ENCODE results near the gene GPR142. TPM values are rescaled to one million over a fixed set of nuclear protein-coding genes. Genes with fewer than 3 reads are reported as not detected.

The GPR142 gene
- total and polyA plus RNA-seq, 4 donors: 0.05 to 0.08 TPM; not detected in 2

DNA sequence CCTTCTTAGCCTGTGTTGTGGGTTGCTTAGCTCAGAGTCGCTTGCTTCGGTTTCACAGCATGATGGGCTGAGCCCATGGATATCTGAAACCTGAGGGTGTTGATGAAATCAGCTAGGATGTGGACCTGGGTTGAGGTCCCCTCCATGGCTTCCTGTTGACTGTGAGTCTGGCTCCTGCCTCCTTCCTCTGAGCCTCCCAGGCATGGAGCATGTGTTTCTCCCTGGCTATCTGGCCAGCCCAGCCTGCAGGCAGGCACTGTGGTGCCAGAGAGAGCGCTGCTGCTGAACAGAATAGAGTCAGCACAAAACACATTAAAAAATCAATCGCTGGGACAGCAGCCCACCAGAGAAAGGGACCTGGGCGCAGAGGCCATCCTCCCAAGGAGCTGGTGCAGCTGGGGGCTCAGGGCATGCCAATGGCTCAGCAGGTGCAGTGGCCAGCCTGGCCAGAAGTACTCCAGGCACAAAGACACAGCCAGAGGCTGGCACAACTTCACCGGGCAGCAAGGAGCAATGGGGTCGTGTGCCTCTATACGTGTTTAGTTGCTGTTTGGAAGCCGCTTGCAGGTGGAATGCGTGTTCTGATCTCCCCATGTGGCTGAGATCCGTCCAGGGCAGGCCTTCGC lies 36.3 kb downstream of the GPR142 start:
- Histone ChIP-seq H3K27me3 (ENCODE audit: control insufficient read depth in 4 of 4, insufficient read depth in 4 of 4, low read length in 3 of 4) (no peaks in the 10 kb centered on the region), H3K27ac (ENCODE audit: low read depth in 1 of 2, low read length in 2 of 2) (no peak overlapping the region), H3K36me3 (ENCODE audit: control insufficient read depth in 4 of 4, insufficient read depth in 3 of 4, low read depth in 1 of 4, low read length in 3 of 4) (no peaks in the 10 kb centered on the region), H3K9me3 (ENCODE audit: control insufficient read depth in 4 of 4, low read length in 3 of 4) (no peaks in the 10 kb centered on the region), H3K4me3 (ENCODE audit: low read depth in 1 of 3, low read length in 3 of 3) (no peak overlapping the region), H3K9ac (ENCODE audit: low read depth in 1 of 2, low read length in 2 of 2) (no peak overlapping the region), H3K4me1 (ENCODE audit: control insufficient read depth in 4 of 4, insufficient read depth in 4 of 4, low read length in 3 of 4) (peaks cover 0 to 2% (median 0%) of the 10 kb centered on the region in 4 donors)
- no peak for DNase-seq (ENCODE audit: low spot score)
- WGBS: 77% methylated on average over 12 of the region's 12 CpGs
- no peak for TF ChIP-seq SP1 (IDR thresholded peaks at IDR 0.05)
- TF ChIP-seq EGR1 (IDR thresholded peaks at IDR 0.05; ENCODE audit: low read depth in 2 of 2): no peak
- no peak for TF ChIP-seq RAD21 (IDR thresholded peaks at IDR 0.05)
- no peak for TF ChIP-seq HNF4A (conservative IDR thresholded peaks at IDR 0.05)
- TF ChIP-seq NR2F2 (IDR thresholded peaks at IDR 0.05): no peak
- TF ChIP-seq, protein P1, sequence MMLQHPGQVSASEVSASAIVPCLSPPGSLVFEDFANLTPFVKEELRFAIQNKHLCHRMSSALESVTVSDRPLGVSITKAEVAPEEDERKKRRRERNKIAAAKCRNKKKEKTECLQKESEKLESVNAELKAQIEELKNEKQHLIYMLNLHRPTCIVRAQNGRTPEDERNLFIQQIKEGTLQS (IDR thresholded peaks at IDR 0.05): no peak
- no peak for TF ChIP-seq HNF4G (IDR thresholded peaks at IDR 0.05)
- TF ChIP-seq, protein P2, sequence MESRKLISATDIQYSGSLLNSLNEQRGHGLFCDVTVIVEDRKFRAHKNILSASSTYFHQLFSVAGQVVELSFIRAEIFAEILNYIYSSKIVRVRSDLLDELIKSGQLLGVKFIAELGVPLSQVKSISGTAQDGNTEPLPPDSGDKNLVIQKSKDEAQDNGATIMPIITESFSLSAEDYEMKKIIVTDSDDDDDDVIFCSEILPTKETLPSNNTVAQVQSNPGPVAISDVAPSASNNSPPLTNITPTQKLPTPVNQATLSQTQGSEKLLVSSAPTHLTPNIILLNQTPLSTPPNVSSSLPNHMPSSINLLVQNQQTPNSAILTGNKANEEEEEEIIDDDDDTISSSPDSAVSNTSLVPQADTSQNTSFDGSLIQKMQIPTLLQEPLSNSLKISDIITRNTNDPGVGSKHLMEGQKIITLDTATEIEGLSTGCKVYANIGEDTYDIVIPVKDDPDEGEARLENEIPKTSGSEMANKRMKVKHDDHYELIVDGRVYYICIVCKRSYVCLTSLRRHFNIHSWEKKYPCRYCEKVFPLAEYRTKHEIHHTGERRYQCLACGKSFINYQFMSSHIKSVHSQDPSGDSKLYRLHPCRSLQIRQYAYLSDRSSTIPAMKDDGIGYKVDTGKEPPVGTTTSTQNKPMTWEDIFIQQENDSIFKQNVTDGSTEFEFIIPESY (IDR thresholded peaks at IDR 0.05): no peak
- no peak for TF ChIP-seq TAF1 (conservative IDR thresholded peaks at IDR 0.05)

DNA sequence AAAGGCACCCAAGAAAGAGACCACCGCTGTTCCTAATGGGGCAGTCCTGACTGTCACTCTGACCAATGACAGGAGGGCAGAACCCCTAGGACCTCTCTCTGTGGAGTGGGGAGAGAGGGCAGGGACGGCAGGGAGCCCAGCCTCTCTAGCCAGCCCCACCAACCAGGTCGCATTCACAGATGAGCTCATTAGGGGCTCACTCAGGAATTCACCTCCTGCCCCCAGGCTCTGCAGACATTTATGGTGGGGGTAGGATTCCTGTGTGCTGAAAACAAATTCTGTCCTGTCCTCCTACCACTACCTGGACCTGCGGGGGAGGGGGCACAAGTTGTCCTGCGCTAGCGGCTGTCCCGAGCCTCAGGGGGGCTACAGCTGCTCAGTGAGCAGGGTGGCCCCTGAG lies 36.9 kb downstream of the GPR142 start:
- Histone ChIP-seq H3K9ac (ENCODE audit: low read depth in 1 of 2, low read length in 2 of 2) (no peak overlapping the region), H3K9me3 (ENCODE audit: control insufficient read depth in 4 of 4, low read length in 3 of 4) (no peaks in the 10 kb centered on the region), H3K4me3 (ENCODE audit: low read depth in 1 of 3, low read length in 3 of 3) (no peak overlapping the region), H3K27me3 (ENCODE audit: control insufficient read depth in 4 of 4, insufficient read depth in 4 of 4, low read length in 3 of 4) (no peaks in the 10 kb centered on the region), H3K4me1 (ENCODE audit: control insufficient read depth in 4 of 4, insufficient read depth in 4 of 4, low read length in 3 of 4) (peaks cover 0 to 2% (median 0%) of the 10 kb centered on the region in 4 donors), H3K27ac (ENCODE audit: low read depth in 1 of 2, low read length in 2 of 2) (no peak overlapping the region), H3K36me3 (ENCODE audit: control insufficient read depth in 4 of 4, insufficient read depth in 3 of 4, low read depth in 1 of 4, low read length in 3 of 4) (no peaks in the 10 kb centered on the region)
- 64% methylated on average over 7 of the region's 7 CpGs for WGBS
- no peak for TF ChIP-seq RXRA (IDR thresholded peaks at IDR 0.05)
- no peak for TF ChIP-seq SP1 (IDR thresholded peaks at IDR 0.05)
- no peak for TF ChIP-seq GABPA (IDR thresholded peaks at IDR 0.05 in 1 of 2, conservative IDR thresholded peaks at IDR 0.05 in 1 of 2)
- TF ChIP-seq, protein P2 (IDR thresholded peaks at IDR 0.05): no peak
- no peak for DNase-seq (ENCODE audit: low spot score)

DNA sequence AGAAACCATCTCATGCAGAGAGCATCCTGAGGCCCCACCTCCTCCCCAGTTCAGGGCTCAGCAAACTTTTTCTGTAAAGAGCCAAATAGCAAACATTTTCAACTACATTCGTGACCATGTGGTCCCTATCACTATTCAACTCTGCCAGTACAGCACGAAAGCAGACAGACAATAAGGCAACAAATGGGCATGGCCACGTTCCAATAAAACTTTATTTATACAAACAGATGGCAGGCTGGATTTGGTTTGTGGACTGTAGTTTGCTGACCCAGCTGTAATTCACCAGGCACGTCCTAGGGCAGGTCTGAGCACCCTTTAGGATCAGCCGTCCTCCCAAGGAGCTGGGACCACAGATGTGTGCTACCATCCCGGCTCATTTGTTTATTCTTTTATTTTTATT lies 37.5 kb downstream of the GPR142 start:
- TF ChIP-seq, protein P1 (IDR thresholded peaks at IDR 0.05): no peak
- TF ChIP-seq FOXA2 (IDR thresholded peaks at IDR 0.05) (no peak), GABPA (IDR thresholded peaks at IDR 0.05 in 1 of 2, conservative IDR thresholded peaks at IDR 0.05 in 1 of 2) (no peak), FOXA1 (IDR thresholded peaks at IDR 0.05) (no peak), NR2F2 (IDR thresholded peaks at IDR 0.05) (no peak), TAF1 (conservative IDR thresholded peaks at IDR 0.05) (no peak), SP1 (IDR thresholded peaks at IDR 0.05) (no peak), HNF4A (conservative IDR thresholded peaks at IDR 0.05) (no peak), RAD21 (IDR thresholded peaks at IDR 0.05) (no peak), JUND (IDR thresholded peaks at IDR 0.05) (no peak)
- TF ChIP-seq, protein P2 (IDR thresholded peaks at IDR 0.05): no peak
- TF ChIP-seq, protein P3, sequence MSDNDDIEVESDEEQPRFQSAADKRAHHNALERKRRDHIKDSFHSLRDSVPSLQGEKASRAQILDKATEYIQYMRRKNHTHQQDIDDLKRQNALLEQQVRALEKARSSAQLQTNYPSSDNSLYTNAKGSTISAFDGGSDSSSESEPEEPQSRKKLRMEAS (IDR thresholded peaks at IDR 0.05): no peak
- TF ChIP-seq, protein P4, sequence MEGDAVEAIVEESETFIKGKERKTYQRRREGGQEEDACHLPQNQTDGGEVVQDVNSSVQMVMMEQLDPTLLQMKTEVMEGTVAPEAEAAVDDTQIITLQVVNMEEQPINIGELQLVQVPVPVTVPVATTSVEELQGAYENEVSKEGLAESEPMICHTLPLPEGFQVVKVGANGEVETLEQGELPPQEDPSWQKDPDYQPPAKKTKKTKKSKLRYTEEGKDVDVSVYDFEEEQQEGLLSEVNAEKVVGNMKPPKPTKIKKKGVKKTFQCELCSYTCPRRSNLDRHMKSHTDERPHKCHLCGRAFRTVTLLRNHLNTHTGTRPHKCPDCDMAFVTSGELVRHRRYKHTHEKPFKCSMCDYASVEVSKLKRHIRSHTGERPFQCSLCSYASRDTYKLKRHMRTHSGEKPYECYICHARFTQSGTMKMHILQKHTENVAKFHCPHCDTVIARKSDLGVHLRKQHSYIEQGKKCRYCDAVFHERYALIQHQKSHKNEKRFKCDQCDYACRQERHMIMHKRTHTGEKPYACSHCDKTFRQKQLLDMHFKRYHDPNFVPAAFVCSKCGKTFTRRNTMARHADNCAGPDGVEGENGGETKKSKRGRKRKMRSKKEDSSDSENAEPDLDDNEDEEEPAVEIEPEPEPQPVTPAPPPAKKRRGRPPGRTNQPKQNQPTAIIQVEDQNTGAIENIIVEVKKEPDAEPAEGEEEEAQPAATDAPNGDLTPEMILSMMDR (IDR thresholded peaks at IDR 0.05; ENCODE audit: low read depth, low read length, missing input control): no peak
- Histone ChIP-seq H3K27me3 (ENCODE audit: control insufficient read depth in 4 of 4, insufficient read depth in 4 of 4, low read length in 3 of 4) (no peaks in the 10 kb centered on the region), H3K27ac (ENCODE audit: low read depth in 1 of 2, low read length in 2 of 2) (no peak overlapping the region), H3K4me3 (ENCODE audit: low read depth in 1 of 3, low read length in 3 of 3) (no peak overlapping the region), H3K4me1 (ENCODE audit: control insufficient read depth in 4 of 4, insufficient read depth in 4 of 4, low read length in 3 of 4) (peaks cover 0 to 2% (median 0%) of the 10 kb centered on the region in 4 donors), H3K9me3 (ENCODE audit: control insufficient read depth in 4 of 4, low read length in 3 of 4) (no peaks in the 10 kb centered on the region), H3K36me3 (ENCODE audit: control insufficient read depth in 4 of 4, insufficient read depth in 3 of 4, low read depth in 1 of 4, low read length in 3 of 4) (no peaks in the 10 kb centered on the region), H3K9ac (ENCODE audit: low read depth in 1 of 2, low read length in 2 of 2) (no peak overlapping the region)
- 85% methylated on average over 6 of the region's 6 CpGs for WGBS
- DNase-seq (ENCODE audit: low spot score): no peak

Measured in liver (tissue), 9 donors.